Activated T-cell treated with anti-CD3 and anti-CD28 coated beads for 4 hours (primary cell): Measurements from ENCODE around the gene PTPRN2.
"Not testable (repeated sequence)": the region's sequence is repeated elsewhere in the genome, so short reads cannot be mapped to it uniquely, and the experiment has no call there.

Experiments used
- DNase-seq: peaks from one replicate; pipeline ENCODE4 v3.0.0-alpha.2; 2020

PTPRN2 gene

GRCh38 chr7:158411232-158411950, 176.2 kb downstream of the PTPRN2 start:
- DNase-seq: no peak

GRCh38 chr7:158410720-158411119, 176.9 kb downstream of the PTPRN2 start:
- DNase-seq: no peak

GRCh38 chr7:158409816-158410330, 177.8 kb downstream of the PTPRN2 start:
- no peak for DNase-seq

- no peak for DNase-seq
These were observed 178.5 kb downstream of the PTPRN2 start for GRCh38 chr7:158409120-158409519.

- DNase-seq: no peak
These were observed 179.2 kb downstream of the PTPRN2 start for GRCh38 chr7:158408318-158408920.

- DNase-seq: no peak
These were observed 179.9 kb downstream of the PTPRN2 start for GRCh38 chr7:158407581-158408317.

GRCh38 chr7:158406801-158407200, 180.8 kb downstream of the PTPRN2 start:
- DNase-seq: no peak

GRCh38 chr7:158406364-158406763, 181.3 kb downstream of the PTPRN2 start:
- no peak for DNase-seq

GRCh38 chr7:158405771-158406170, 181.9 kb downstream of the PTPRN2 start:
- DNase-seq: not testable (repeated sequence)

GRCh38 chr7:158405324-158405723, 182.3 kb downstream of the PTPRN2 start:
- DNase-seq: no peak

GRCh38 chr7:158404031-158404761, 183.4 kb downstream of the PTPRN2 start:
- DNase-seq: no peak

GRCh38 chr7:158403013-158403821, 184.4 kb downstream of the PTPRN2 start:
- no peak for DNase-seq

GRCh38 chr7:158402471-158402870, 185.2 kb downstream of the PTPRN2 start:
- no peak for DNase-seq

- no peak for DNase-seq
These were observed 185.8 kb downstream of the PTPRN2 start for GRCh38 chr7:158401826-158402225.

GRCh38 chr7:158401295-158401694, 186.3 kb downstream of the PTPRN2 start:
- no peak for DNase-seq

GRCh38 chr7:158400601-158401225, 186.9 kb downstream of the PTPRN2 start:
- no peak for DNase-seq

GRCh38 chr7:158399762-158400161, 187.9 kb downstream of the PTPRN2 start:
- DNase-seq: no peak

GRCh38 chr7:158398750-158399149, 188.9 kb downstream of the PTPRN2 start:
- DNase-seq: no peak

- no peak for DNase-seq
These were observed 189.7 kb downstream of the PTPRN2 start for GRCh38 chr7:158397885-158398284.

- DNase-seq: no peak
These were observed 190.4 kb downstream of the PTPRN2 start for GRCh38 chr7:158396982-158397862.
